T-helper 17 cell (primary cell): ENCODE measurements around the gene TTLL10. TPM values are rescaled to one million over a fixed set of nuclear protein-coding genes. Genes with fewer than 3 reads are reported as not detected.

ENCODE experiments used
- ATAC-seq: fragments of 150-1000 bp; cut with Tn5 transposase; 2 replicates; pipeline ENCODE4 v1.10.0; 2021; ENCODE audit warnings: mild to moderate bottlenecking, moderate library complexity
- DNase-seq, 3 donors: peaks; one replicate each; pipeline versions ENCODE4 v3.0.0 to v3.0.0-alpha.2; 2020 to 2021
- H3K9me3 ChIP-seq: one replicate; pipeline ENCODE4 v1.7.0; 2013; ENCODE audit warnings: low read length, mild to moderate bottlenecking; ENCODE audit not compliant: control insufficient read depth, poor library complexity, severe bottlenecking
- H3K27ac Mint-ChIP-seq: one replicate; pipeline ENCODE4 v1.8.0; 2022; ENCODE audit warnings: mild to moderate bottlenecking, moderate library complexity, mixed read lengths
- H3K27me3 Mint-ChIP-seq: one replicate; pipeline ENCODE4 v1.8.0; 2022; ENCODE audit warnings: mixed read lengths
- H3K36me3 Mint-ChIP-seq: one replicate; pipeline ENCODE4 v1.8.0; 2022; ENCODE audit warnings: low read depth, mixed read lengths
- H3K4me1 Mint-ChIP-seq: one replicate; pipeline ENCODE4 v1.8.0; 2022; ENCODE audit warnings: mild to moderate bottlenecking, mixed read lengths
- H3K4me3 Mint-ChIP-seq: one replicate; pipeline ENCODE4 v1.8.0; 2022; ENCODE audit warnings: mild to moderate bottlenecking, moderate library complexity, mixed read lengths
- total RNA-seq, 4 donors: library from RNA in 2 of 4; stranded (reverse) in 2 of 4; gene quantifications; one replicate each; pipeline ENCODE4 v1.2.3 and lab custom pipeline; 2022 to 2026

TTLL10 gene
- total RNA-seq, 2 donors from 2014 or later, result 0.86 to 2.5 TPM

DNA sequence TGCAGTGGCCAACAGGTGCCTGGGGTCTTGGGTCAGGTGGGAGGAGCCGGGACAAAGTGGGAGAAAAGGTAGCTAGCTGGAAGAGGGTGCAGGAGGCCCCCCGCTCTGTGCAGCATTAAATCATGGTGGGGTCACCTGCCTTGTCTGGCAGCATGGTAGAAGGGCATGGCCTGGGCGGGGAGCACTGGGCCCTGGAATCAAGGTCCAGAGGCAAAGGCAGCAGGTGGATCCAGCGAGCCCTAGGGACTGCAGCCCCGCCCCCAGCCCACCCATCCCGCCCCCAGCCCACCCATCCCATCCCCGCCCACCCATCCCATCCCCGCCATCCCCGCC is 16.7 kb upstream of the TTLL10 start:
- H3K36me3 Mint-ChIP-seq, result no peaks in the 10 kb centered on the region
- peak; percentile 26 for ATAC-seq
- no peaks in the 10 kb centered on the region for H3K9me3 ChIP-seq
- no peak overlapping the region for H3K27ac Mint-ChIP-seq
- H3K27me3 Mint-ChIP-seq, result no peaks in the 10 kb centered on the region
- H3K4me1 Mint-ChIP-seq, result no peaks in the 10 kb centered on the region
- H3K4me3 Mint-ChIP-seq, result peak overlapping the region; percentile 77
- no peak for DNase-seq

DNA sequence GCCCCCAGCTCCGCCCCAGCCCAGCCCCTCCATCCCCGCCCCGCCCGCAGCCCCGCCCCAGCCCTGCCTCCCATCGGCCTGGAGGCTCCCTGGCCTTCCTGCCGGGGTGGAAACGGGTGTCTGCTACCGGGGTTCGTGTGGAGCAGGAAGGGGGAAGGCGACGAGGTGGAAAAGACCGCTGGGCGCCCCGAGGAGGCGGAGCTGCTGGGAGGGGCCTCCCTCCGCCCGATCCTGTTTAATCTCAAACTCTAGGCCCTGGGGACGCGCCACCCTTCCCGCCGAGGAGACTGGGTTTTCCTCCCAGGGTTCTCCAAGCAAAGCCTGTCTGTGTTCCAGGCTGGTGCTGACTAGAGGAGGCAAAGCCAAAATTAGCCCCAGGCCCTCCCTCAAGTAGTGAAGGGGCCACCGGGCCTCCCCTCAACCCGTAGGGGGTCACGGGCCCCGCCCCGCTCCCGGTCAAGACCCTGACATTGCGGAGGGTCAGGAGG is 16.2 kb upstream of the TTLL10 start:
- ATAC-seq (peak; percentile 75), DNase-seq (peak; percentile 25 to 60 (median 58))
- Mint-ChIP-seq H3K27me3 (no peaks in the 10 kb centered on the region), H3K4me3 (peak overlapping the region; percentile 78), H3K4me1 (no peaks in the 10 kb centered on the region), H3K27ac (no peak overlapping the region), H3K36me3 (no peaks in the 10 kb centered on the region)
- H3K9me3 ChIP-seq, result no peaks in the 10 kb centered on the region

DNA sequence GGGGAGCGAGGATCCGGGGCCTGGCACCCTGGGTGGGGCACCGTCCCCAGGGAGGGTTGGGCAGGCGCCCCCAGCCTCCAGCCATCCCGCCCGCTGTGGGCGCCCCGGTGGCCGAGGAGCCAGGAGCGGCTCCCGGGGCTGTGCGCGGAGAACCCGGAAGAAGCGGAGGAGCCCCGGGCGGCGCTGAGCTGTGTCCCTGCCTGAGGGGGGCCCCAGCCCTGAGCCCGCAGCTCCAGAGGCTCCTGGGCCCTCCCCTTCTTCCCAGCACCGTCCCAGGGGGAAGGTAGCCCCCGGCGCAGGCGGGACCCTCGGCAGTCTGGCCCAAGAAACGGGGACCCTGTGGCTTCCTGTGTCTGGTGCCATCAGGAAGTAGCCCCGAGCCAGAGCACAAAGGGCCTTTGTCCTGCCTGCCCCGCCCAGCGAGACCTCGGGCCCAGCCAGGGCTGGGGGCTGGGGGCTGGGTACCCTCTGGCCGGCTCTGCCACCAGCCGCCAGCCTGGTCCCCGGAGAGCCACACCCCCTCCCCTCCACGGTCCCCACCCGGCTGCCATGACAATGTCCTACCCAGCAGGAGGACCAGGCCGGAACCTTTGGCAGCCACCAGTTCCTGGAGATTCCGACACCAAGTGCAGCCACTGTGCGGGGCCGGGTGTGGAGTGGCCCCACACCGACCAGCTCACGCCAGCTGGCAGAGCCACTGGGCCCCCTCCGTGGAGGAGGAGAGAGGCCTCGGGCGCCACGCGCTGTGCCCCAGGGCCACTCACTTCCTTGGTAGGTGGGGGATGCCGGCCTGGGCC is 15.6 kb upstream of the TTLL10 start:
- Mint-ChIP-seq H3K27ac (no peak overlapping the region), H3K27me3 (no peaks in the 10 kb centered on the region), H3K4me1 (no peaks in the 10 kb centered on the region), H3K36me3 (no peaks in the 10 kb centered on the region), H3K4me3 (peak overlapping the region; percentile 78)
- DNase-seq (no peak), ATAC-seq (peak; percentile 71)
- H3K9me3 ChIP-seq, result no peaks in the 10 kb centered on the region

DNA sequence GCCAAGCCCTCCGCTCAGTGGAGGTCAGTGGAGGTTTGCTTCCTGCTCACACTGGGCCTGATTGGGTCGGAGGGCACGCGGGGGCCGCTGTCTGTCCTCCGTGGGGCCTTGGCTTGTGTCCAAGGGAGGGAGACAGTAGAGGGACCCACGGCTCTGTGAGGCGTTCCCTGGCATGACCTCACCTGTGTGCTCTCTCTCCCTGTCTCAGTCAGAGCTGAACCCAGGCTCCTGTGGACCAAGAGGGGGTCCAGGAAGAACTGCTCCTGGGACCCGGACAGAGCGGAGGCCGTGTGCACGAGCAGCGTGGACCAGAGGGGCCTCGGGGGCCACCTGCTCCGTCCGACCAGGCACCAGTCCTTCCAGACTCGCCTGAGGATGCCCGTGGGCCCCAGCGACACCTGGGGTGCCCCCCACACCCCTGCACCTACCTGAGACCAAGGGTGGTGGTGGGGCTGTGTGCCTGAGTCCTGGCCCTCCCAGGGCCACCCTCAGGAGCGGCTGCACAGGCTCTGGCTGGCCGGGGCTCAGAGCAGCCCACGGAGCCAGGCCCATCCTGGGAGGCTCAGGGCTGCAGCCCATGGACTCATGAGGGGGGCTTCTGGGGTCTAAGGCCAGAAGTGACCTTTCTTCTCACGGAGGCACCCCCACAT is 13.3 kb upstream of the TTLL10 start:
- no peaks in the 10 kb centered on the region for H3K27me3 Mint-ChIP-seq
- no peak overlapping the region for H3K4me3 Mint-ChIP-seq
- no peaks in the 10 kb centered on the region for H3K9me3 ChIP-seq
- H3K27ac Mint-ChIP-seq, result peak overlapping the region; percentile 21
- no peaks in the 10 kb centered on the region for H3K4me1 Mint-ChIP-seq
- ATAC-seq (no peak), DNase-seq (no peak)
- no peaks in the 10 kb centered on the region for H3K36me3 Mint-ChIP-seq

DNA sequence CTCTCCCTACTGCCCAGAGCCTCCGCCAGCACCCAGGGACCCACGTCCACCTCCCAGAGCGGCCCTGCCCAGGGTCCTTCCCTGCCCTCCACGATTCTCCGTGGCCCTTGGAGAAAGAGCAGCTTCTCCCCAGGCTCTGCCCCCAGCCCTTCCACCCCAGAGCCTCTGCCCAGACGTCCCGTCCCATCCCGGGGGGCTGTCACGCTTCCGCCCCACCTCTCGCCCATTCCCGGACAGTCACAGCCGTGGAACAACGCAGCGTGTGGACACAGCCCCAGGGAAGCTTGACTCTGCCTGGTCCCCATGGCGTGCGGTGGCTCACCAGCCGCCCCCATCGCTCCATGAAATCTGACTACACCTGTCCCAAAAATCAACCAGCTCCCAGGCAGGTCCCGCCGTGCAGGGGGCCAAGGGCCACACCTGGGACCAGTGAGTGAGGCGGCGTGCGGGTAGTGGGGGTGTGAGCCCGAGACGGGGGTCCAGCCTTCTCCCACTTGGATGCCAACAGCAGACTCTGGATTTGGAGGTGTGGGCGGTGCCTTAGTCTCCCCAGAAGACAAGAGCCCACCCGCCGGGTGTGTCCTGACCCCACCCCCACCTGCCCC is 12.5 kb upstream of the TTLL10 start:
- Mint-ChIP-seq H3K36me3 (no peaks in the 10 kb centered on the region), H3K4me3 (no peak overlapping the region), H3K27me3 (no peaks in the 10 kb centered on the region), H3K27ac (no peak overlapping the region), H3K4me1 (peaks cover 2% of the 10 kb centered on the region)
- ATAC-seq (no peak), DNase-seq (no peak)
- no peaks in the 10 kb centered on the region for H3K9me3 ChIP-seq

DNA sequence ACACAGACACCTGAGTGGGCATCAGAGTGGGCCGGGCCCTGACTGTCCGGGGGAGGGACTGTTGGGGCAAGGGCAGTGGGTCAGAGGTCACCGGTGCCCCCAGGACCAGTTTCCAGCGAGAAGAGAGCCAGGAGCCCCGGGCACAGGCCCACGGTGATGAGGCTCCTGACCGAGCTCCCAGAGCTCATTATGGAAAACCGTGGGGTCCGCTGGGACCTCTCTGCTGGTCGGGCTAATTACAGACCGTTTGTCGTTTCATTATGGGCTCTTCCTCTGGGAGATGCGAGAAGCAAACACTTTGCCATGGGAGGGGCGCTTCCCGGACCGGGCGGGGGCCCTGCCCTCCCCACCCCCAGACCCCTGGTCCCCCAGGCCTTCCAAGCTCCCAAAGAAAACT is 12.0 kb upstream of the TTLL10 start:
- H3K4me1 Mint-ChIP-seq, result peaks cover 2% of the 10 kb centered on the region
- H3K27ac Mint-ChIP-seq, result no peak overlapping the region
- H3K9me3 ChIP-seq, result no peaks in the 10 kb centered on the region
- H3K4me3 Mint-ChIP-seq, result no peak overlapping the region
- no peaks in the 10 kb centered on the region for H3K36me3 Mint-ChIP-seq
- no peak for ATAC-seq
- no peaks in the 10 kb centered on the region for H3K27me3 Mint-ChIP-seq
- DNase-seq, result no peak

DNA sequence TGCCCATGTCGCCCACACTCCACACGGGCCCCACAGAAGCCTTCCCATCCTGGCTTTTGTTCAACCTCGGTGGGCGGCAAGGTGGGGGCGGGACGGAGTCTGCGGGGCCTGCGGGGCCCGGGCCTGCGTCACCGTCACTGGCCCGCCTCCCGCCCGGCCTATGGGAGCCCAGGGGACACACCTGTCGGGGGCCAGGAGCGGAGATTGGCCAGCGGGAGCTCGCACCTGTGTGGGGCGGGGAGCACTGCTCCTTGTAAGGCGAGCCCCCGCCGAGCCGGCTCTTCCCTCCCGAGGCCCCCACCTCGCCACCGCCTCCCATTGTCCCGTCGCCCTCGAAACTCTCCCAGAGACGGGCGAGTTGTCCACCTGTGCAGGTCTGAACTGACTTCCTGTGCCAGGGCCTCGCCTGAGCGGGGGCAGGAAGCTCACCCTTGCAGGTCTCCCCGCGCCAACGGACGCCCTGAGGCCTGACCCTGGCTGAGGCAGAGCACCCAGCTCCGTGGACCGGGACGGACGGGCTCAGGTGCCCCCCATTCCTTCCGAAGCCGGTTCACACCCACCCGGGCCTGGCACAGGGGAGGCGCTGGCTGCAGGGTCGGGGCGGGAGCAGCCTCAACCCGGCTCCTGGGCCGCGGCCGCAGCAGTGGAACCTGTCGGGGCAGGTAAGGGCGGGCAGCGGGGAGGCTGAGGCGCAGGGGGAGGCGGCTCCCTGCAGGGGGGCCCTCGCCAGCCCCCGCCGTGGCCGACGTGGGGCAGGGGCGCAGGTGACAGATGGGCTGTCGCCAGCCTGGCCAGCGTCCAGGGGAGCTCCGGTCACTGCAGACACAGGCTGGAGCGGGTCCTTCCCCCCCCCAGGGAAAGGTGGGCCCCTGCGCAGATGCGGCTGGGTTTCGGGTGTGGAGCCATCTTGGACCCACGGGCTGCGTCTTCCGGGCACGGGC is 10.8 kb upstream of the TTLL10 start:
- no peaks in the 10 kb centered on the region for H3K36me3 Mint-ChIP-seq
- H3K27ac Mint-ChIP-seq, result no peak overlapping the region
- peaks cover 2% of the 10 kb centered on the region for H3K4me1 Mint-ChIP-seq
- DNase-seq, result no peak
- no peak overlapping the region for H3K4me3 Mint-ChIP-seq
- H3K9me3 ChIP-seq, result no peaks in the 10 kb centered on the region
- ATAC-seq, result no peak
- no peaks in the 10 kb centered on the region for H3K27me3 Mint-ChIP-seq

DNA sequence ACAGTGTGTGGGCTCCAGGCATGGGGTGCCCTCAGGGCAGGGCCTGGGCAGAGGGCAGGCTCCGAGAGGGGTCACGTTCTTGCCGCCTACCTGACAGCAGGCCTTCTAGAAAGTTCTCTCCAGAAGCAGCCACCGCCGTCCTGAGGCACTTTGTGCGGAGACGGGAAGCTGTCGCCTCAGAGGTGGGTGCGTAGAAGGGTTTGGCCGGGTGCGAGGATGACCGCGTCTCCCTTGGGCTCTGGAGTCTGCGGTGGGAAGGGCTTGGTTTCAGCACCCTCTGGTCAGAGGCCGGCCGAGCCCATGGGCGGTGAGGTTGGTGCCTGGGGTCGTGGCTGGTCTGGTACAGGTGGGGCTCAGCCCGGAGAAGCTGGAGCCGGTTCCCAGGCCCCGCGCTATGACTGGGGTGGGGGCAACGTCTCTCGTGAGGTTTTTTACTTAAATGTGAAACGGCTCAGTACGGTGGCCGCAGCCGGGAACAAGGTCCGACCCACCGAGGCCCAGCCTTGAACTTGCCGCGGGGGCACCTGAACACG is 10.1 kb upstream of the TTLL10 start:
- H3K4me1 Mint-ChIP-seq, result peaks cover 2% of the 10 kb centered on the region
- H3K36me3 Mint-ChIP-seq, result no peaks in the 10 kb centered on the region

DNA sequence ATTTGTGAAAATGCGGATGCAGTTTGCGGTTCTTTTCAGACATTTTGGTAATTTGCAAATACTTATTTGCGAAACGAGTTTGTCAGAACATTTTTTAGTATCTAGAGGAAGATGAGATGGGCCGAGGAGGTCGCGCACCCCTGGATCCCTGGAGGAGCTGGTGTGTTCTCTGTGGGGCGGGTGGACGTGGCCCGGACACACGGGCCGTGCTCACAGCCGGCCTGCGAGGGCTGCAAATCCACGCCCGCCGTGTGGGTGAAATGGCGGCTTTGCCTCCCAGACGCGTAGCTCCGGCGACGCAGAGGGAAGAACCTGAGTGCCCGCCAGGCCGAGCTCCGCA is 9.3 kb upstream of the TTLL10 start:
- Mint-ChIP-seq H3K27me3 (no peaks in the 10 kb centered on the region), H3K36me3 (no peaks in the 10 kb centered on the region), H3K27ac (no peak overlapping the region), H3K4me3 (no peak overlapping the region), H3K4me1 (peaks cover 2% of the 10 kb centered on the region)
- no peak for DNase-seq
- no peak for ATAC-seq
- no peaks in the 10 kb centered on the region for H3K9me3 ChIP-seq

More for the DNA sequence above, 10.1 kb upstream of the TTLL10 start:
- Mint-ChIP-seq H3K4me3 (no peak overlapping the region), H3K27ac (no peak overlapping the region), H3K27me3 (no peaks in the 10 kb centered on the region)
- DNase-seq (no peak), ATAC-seq (no peak)
- H3K9me3 ChIP-seq, result no peaks in the 10 kb centered on the region

DNA sequence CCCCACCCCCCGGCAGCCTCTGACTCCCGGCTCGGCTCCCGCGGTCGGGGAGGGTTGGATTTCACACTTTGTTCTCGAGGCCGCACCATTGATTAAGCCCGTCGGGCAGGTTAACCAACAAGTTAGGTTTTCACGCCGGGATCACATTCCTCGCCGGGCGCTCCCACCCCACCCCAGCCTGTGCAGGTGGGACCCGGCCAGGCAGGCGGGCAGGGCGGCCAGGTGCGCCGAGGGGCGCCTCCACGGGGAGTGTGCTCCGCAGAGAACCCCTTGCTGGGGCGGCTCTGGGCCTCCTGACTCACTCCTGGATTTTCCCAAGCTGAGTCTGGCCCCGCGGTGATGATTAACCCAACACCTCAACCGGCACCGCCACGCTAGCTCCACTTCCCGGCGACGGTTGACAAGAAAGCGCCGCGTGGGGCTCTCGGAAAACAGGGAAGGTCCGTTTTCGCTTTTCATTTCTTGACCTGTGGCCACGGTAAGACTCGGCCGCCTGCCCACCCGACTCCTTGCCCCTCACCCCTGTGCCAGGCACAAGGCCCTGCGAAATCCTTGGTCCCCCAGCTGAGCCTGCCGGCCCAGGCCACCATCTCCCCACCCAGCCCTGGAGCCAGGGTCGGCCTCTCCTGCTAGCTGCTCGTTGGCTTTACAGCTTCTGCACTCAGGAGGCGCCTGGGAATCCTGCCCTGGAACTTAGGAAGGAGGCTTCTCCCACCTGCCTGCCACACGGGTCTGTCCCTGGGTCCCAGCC is 8.8 kb upstream of the TTLL10 start:
- H3K9me3 ChIP-seq, result no peaks in the 10 kb centered on the region
- Mint-ChIP-seq H3K4me3 (no peak overlapping the region), H3K27ac (no peak overlapping the region), H3K36me3 (no peaks in the 10 kb centered on the region), H3K4me1 (peaks cover 3% of the 10 kb centered on the region), H3K27me3 (no peaks in the 10 kb centered on the region)
- no peak for DNase-seq
- ATAC-seq, result no peak

DNA sequence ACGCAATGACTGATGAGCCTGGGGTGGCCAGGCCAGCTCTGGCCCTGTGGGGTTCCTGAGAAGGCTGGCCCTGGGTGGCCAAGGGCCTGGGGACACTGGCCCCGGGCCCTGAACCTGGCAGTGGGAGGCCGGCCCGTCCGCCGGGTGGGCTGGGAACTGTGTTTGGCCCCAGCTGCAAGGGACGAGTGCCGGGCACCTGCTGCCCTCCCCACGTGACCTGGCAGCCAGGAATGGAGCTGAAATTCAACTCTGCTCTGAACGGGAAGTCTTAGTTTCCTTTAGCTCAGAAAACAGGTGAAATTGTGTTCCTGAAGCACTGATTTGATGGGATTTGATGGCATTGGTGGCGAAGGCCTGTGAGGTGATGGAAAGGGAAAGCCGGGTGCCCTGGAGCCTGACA is 8.2 kb upstream of the TTLL10 start:
- no peak for DNase-seq
- Mint-ChIP-seq H3K4me3 (no peak overlapping the region), H3K27ac (no peak overlapping the region), H3K36me3 (no peaks in the 10 kb centered on the region), H3K4me1 (peaks cover 6% of the 10 kb centered on the region), H3K27me3 (no peaks in the 10 kb centered on the region)
- ATAC-seq, result no peak
- no peaks in the 10 kb centered on the region for H3K9me3 ChIP-seq

DNA sequence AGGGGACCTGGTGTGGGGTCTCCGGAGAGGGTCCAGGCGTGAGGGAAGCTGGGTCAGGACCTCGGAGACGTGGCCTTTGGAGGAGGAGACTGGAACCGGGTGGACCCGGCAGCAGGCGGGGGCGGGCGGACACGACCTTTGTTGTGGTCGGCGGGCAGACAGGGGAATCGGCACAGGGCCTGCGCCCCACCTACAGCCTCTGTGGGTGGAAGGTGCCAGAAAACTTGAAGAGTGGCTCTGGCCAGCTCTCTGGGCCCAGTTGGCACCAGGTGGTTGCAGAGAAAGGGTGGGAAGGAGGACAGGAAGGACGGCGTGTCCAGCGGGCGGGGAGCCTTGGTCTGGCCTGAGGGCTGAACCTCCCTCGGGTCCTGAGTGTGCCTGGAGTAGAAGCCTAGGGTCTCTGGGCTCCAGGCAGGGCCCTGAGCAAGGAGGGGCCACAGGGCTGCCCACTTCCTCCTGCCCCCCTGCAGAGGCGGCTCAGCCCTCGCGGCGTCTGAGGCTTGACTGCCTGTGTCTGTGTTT is 7.7 kb upstream of the TTLL10 start:
- no peaks in the 10 kb centered on the region for H3K9me3 ChIP-seq
- Mint-ChIP-seq H3K36me3 (no peaks in the 10 kb centered on the region), H3K4me3 (peak overlapping the region; percentile 19), H3K27ac (no peak overlapping the region), H3K4me1 (peaks cover 6% of the 10 kb centered on the region), H3K27me3 (no peaks in the 10 kb centered on the region)
- ATAC-seq (no peak), DNase-seq (no peak)
